BLaER1 (cell line): ENCODE measurements around the gene CMIP.

Experiments used
- H3K27ac ChIP-seq: shearing (Covaris generic); formaldehyde crosslinking; 2 replicates; pipeline ENCODE4 v1.8.1; 2022
- H3K27me3 ChIP-seq: shearing (Covaris generic); formaldehyde crosslinking; 2 replicates; pipeline ENCODE4 v1.8.1; 2022
- H3K36me3 ChIP-seq: shearing (Covaris generic); formaldehyde crosslinking; 2 replicates; pipeline ENCODE4 v1.8.1; 2022
- H3K4me1 ChIP-seq: shearing (Covaris generic); formaldehyde crosslinking; 2 replicates; pipeline ENCODE4 v1.8.1; 2022
- H3K4me2 ChIP-seq: shearing (Covaris generic); formaldehyde crosslinking; 2 replicates; pipeline ENCODE4 v1.8.1; 2022
- H3K4me3 ChIP-seq: shearing (Covaris generic); formaldehyde crosslinking; 2 replicates; pipeline ENCODE4 v1.8.1; 2022
- H3K9ac ChIP-seq: shearing (Covaris generic); formaldehyde crosslinking; 2 replicates; pipeline ENCODE4 v1.8.1; 2022
- H3K9me3 ChIP-seq: shearing (Covaris generic); formaldehyde crosslinking; 2 replicates; pipeline ENCODE4 v1.8.1; 2022
- H4K20me1 ChIP-seq: shearing (Covaris generic); formaldehyde crosslinking; 2 replicates; pipeline ENCODE4 v1.8.1; 2022
- Cebpa-rat ChIP-seq: shearing (Covaris generic); IDR thresholded peaks from 2 replicates; pipeline ENCODE4 v1.8.1; 2022

The CMIP gene

DNA sequence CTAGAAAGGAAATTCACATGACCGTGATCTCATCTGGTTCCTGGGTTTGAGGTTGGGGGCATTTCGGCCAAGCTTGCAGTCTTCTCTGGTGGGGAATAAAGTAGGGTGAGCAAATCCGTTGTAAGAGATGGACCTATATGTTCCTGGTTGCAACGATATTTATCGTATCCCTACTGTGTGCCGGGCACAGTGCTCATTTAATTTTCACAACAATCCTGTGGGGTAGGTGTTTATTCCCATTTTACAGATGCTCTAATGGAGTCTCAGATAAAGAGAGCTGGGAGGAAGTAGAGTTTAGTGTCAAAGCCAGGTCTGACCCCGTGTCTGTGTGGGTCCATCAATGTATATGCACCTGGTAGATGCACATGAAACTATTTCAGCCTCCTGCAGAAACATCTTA lies 9.4 kb downstream of the CMIP start:
- TF ChIP-seq Cebpa-rat: no peak
- peaks cover 100% of the 10 kb centered on the region for H4K20me1 ChIP-seq
- H3K4me3 ChIP-seq: no peak overlapping the region
- peaks cover 81% of the 10 kb centered on the region for H3K36me3 ChIP-seq
- peaks cover 24% of the 10 kb centered on the region for H3K9me3 ChIP-seq
- no peaks in the 10 kb centered on the region for H3K27me3 ChIP-seq
- H3K9ac ChIP-seq: no peak overlapping the region; the same call in 1 of the 2 replicates
- H3K4me2 ChIP-seq: peak overlapping the region; percentile 63
- no peak overlapping the region for H3K27ac ChIP-seq
- H3K4me1 ChIP-seq: peaks cover 84% of the 10 kb centered on the region

GRCh38 chr16:81455006-81455405 lies 10.4 kb downstream of the CMIP start:
- 0 out of 2 replicates have a peak overlapping the region, but pooled peaks have one; percentile 63 for H3K27ac ChIP-seq
- H3K4me3 ChIP-seq: no peak overlapping the region
- H3K9ac ChIP-seq: no peak overlapping the region
- H4K20me1 ChIP-seq: peaks cover 100% of the 10 kb centered on the region
- no peak for TF ChIP-seq Cebpa-rat
- H3K27me3 ChIP-seq: no peaks in the 10 kb centered on the region
- peaks cover 84% of the 10 kb centered on the region for H3K4me1 ChIP-seq
- H3K36me3 ChIP-seq: peaks cover 81% of the 10 kb centered on the region
- H3K4me2 ChIP-seq: no peak overlapping the region; the same call in none of the 2 replicates
- H3K9me3 ChIP-seq: peaks cover 16% of the 10 kb centered on the region

- no peaks in the 10 kb centered on the region for H3K27me3 ChIP-seq
- H3K27ac ChIP-seq: peak overlapping the region; percentile 63; the same call in 1 of the 2 replicates
- peaks cover 7% of the 10 kb centered on the region for H3K9me3 ChIP-seq
- H3K4me2 ChIP-seq: peak overlapping the region; percentile 52
- H4K20me1 ChIP-seq: peaks cover 100% of the 10 kb centered on the region
- no peak for TF ChIP-seq Cebpa-rat
- no peak overlapping the region for H3K4me3 ChIP-seq
- H3K36me3 ChIP-seq: peaks cover 81% of the 10 kb centered on the region
- 0 out of 2 replicates have a peak overlapping the region, but pooled peaks have one; percentile 19 for H3K9ac ChIP-seq
- H3K4me1 ChIP-seq: peaks cover 91% of the 10 kb centered on the region
These were observed 11.3 kb downstream of the CMIP start for GRCh38 chr16:81455720-81456494.

DNA sequence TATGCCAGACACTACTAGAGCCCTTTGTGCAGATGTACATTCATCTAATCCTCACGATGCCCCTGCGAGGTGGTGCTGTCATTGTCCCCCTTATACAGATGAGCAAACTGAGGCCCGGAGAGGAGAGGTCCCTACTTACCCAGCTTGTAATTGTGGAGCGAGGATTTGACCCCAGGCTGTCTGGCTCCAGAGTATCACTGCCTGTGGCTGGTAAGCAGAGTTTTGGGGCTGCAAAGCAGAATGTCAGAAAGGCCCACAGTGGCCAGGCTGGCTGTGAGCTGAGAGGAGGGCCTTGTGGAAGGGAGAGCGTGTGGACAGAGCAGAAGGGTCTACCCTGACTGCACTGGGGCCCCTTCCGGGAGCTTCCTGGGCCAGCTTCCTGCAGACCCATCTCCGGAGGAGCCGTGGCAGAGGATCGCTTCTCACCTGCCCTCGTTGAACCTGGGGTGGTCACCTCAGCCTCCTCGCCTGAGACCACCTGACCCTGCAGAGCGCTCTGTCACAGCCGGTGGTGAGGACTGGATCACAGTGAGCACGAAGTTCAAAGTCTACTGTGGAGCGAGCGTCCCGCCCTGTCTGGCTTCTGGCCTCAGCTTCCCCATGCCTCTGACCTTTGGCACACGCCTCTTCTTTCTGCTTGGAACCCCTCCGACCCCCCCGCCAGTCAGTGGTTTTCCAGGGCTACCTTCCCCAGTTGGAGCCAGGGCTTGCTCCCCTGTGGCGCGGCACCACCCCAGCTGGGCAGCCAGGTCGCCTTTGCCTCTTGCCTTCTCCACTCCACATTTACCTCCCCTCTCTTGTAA lies 12.1 kb downstream of the CMIP start:
- Histone ChIP-seq H4K20me1 (peaks cover 100% of the 10 kb centered on the region), H3K9ac (0 out of 2 replicates have a peak overlapping the region, but pooled peaks have one; percentile 19), H3K27ac (no peak overlapping the region), H3K36me3 (peaks cover 74% of the 10 kb centered on the region), H3K27me3 (no peaks in the 10 kb centered on the region), H3K4me2 (peak overlapping the region; percentile 52), H3K4me3 (no peak overlapping the region), H3K9me3 (no peaks in the 10 kb centered on the region), H3K4me1 (peaks cover 93% of the 10 kb centered on the region)
- no peak for TF ChIP-seq Cebpa-rat

- peak overlapping the region; percentile 52 for H3K4me2 ChIP-seq
- no peaks in the 10 kb centered on the region for H3K27me3 ChIP-seq
- peaks cover 93% of the 10 kb centered on the region for H3K4me1 ChIP-seq
- no peaks in the 10 kb centered on the region for H3K9me3 ChIP-seq
- H3K27ac ChIP-seq: peak overlapping the region; percentile 53
- H3K4me3 ChIP-seq: no peak overlapping the region
- peaks cover 72% of the 10 kb centered on the region for H3K36me3 ChIP-seq
- no peak overlapping the region; the same call in 1 of the 2 replicates for H3K9ac ChIP-seq
- H4K20me1 ChIP-seq: peaks cover 100% of the 10 kb centered on the region
- TF ChIP-seq Cebpa-rat: no peak
These were observed 12.9 kb downstream of the CMIP start for GRCh38 chr16:81457326-81458133.

DNA sequence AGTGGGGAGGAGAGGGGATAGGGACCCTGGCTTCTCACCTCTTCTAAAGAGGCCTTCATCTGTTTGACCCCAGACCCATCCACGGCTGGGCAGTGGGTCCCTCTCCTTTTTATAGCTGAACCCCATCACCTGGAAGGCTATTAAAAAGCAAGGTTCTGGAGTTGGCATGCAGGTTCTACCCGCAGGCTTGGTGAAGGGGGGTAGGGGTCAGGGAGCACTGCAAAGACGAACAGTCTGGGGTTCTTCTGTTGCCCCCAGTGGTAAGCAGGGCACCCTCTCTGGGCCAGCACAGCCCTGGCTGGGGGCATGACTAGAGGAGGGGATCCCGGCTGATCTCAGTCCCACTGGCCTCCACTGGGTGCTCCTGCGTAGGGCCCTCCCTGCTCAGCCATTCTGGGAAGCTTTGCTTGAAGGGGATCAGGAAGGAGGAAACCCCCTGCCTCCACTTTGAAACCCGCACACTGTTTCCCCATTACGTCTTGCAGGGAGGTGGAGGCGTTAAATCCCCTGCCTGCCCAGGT lies 13.6 kb downstream of the CMIP start:
- H3K4me2 ChIP-seq: no peak overlapping the region
- H3K4me1 ChIP-seq: peaks cover 93% of the 10 kb centered on the region
- H3K9me3 ChIP-seq: no peaks in the 10 kb centered on the region
- no peak overlapping the region for H3K4me3 ChIP-seq
- H3K36me3 ChIP-seq: peaks cover 76% of the 10 kb centered on the region
- H3K9ac ChIP-seq: no peak overlapping the region
- no peak overlapping the region for H3K27ac ChIP-seq
- no peak for TF ChIP-seq Cebpa-rat
- H3K27me3 ChIP-seq: no peaks in the 10 kb centered on the region
- H4K20me1 ChIP-seq: peaks cover 100% of the 10 kb centered on the region

GRCh38 chr16:81458827-81459598 lies 14.4 kb downstream of the CMIP start:
- H3K4me1 ChIP-seq: peaks cover 93% of the 10 kb centered on the region
- no peaks in the 10 kb centered on the region for H3K9me3 ChIP-seq
- no peak overlapping the region for H3K27ac ChIP-seq
- H3K4me2 ChIP-seq: no peak overlapping the region; the same call in 1 of the 2 replicates
- TF ChIP-seq Cebpa-rat: no peak
- H3K36me3 ChIP-seq: peaks cover 76% of the 10 kb centered on the region
- no peak overlapping the region for H3K4me3 ChIP-seq
- H3K27me3 ChIP-seq: no peaks in the 10 kb centered on the region
- no peak overlapping the region for H3K9ac ChIP-seq
- peaks cover 100% of the 10 kb centered on the region for H4K20me1 ChIP-seq

DNA sequence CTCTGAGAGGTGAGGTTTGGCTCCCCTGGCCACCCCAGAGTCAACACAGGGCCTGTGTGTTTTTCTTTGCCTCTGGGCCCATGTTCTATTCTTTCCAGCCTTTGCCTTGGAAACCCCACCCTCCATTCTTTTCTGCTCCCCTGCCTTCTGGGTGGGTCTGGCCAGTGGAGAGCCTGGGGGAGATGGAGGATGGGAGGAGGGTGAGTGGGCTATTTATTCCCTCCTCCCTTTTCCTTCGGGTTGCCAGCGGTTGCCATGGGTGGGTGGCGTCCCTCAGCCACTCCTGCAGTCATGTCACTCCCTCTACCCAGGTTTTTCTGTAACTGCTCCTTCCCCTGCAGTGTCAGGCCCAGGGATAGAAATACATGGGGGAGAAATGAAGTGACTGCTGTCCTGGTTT lies 15.5 kb downstream of the CMIP start:
- H3K9ac ChIP-seq: no peak overlapping the region
- no peak for TF ChIP-seq Cebpa-rat
- peaks cover 93% of the 10 kb centered on the region for H3K4me1 ChIP-seq

More for the DNA sequence above, 15.5 kb downstream of the CMIP start:
- Histone ChIP-seq H3K9me3 (no peaks in the 10 kb centered on the region), H3K4me2 (peak overlapping the region; percentile 38), H3K27me3 (no peaks in the 10 kb centered on the region), H3K36me3 (peaks cover 79% of the 10 kb centered on the region), H3K4me3 (no peak overlapping the region), H3K27ac (peak overlapping the region; percentile 40; the same call in 1 of the 2 replicates), H4K20me1 (peaks cover 100% of the 10 kb centered on the region)
